ENCODE results near the gene AKR1C3.
"Not testable (repeated sequence)": the region's sequence is repeated elsewhere in the genome, so short reads cannot be mapped to it uniquely, and the experiment has no call there.

The AKR1C3 gene

DNA sequence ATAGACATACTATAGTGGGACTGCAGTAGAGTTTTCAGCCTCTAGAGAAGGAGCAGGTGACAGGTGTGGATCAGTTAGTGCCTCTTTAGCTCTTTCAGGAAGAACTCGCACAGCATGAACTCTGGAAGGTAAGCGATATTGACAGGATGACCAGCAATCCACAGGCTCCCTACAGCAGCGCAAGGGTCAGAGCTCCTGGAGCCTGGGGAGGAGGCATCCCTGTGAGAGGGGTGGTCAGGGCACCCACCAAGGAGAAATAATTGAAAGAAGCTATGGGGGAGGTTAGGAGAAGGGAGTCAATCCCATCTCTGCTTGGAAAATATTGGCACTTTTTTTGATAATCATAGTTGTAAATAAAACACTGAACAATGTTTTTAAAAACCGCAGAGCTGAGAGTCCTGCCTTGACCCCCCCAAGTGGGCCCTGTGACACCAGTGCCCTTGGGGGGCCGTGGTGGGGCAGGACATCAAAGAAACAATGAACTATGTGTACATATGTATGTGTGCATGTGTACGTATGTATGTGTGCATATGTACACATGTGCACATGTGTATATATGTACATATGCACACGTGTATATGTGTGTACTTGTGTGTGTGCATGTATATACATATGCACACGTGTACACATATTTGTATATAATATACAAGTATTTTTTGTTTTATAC, 13.8 kb downstream of the AKR1C3 start:
- DNase-seq (ENCODE audit: low spot score) = no peak
- TF ChIP-seq, protein P1, sequence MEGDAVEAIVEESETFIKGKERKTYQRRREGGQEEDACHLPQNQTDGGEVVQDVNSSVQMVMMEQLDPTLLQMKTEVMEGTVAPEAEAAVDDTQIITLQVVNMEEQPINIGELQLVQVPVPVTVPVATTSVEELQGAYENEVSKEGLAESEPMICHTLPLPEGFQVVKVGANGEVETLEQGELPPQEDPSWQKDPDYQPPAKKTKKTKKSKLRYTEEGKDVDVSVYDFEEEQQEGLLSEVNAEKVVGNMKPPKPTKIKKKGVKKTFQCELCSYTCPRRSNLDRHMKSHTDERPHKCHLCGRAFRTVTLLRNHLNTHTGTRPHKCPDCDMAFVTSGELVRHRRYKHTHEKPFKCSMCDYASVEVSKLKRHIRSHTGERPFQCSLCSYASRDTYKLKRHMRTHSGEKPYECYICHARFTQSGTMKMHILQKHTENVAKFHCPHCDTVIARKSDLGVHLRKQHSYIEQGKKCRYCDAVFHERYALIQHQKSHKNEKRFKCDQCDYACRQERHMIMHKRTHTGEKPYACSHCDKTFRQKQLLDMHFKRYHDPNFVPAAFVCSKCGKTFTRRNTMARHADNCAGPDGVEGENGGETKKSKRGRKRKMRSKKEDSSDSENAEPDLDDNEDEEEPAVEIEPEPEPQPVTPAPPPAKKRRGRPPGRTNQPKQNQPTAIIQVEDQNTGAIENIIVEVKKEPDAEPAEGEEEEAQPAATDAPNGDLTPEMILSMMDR (IDR thresholded peaks at IDR 0.05; ENCODE audit: extremely low read depth, missing control alignments) = no peak

DNA sequence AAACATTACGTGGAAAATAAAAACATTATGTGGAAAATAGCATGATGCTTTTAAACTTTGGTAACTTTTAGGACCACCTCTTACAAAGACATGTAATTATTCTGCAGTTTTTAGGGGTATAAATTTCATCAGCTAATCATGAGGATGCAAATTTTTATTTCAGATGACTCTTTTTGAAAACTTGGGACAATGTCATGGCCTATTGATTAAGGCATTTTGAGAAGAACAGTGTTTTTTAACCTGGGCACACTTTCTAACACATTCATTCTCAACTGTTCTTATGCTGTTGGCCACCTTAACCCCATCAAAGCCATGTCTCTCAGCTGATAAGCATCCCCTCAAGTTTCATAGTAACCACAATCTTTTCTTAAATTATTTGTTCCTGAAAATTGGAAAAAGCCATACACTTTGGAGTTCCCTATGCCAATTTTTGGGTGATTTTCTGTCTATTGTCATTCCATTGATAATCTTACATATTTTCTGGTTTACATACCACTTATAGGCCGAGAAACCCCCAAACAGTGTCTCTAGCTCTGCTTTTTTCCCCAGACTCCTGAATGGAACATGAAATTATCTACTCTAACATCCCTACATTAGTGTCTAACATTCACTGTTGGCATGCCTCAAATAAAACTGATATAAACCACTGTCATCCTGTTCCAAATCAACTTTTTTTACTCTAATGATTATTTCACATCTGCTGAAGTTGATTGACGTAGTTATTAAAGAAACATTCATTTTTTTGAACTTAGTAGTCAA, 14.6 kb downstream of the AKR1C3 start:
- DNase-seq (ENCODE audit: low spot score) = no peak
- TF ChIP-seq, protein P1 (IDR thresholded peaks at IDR 0.05; ENCODE audit: extremely low read depth, missing control alignments) = no peak

DNA sequence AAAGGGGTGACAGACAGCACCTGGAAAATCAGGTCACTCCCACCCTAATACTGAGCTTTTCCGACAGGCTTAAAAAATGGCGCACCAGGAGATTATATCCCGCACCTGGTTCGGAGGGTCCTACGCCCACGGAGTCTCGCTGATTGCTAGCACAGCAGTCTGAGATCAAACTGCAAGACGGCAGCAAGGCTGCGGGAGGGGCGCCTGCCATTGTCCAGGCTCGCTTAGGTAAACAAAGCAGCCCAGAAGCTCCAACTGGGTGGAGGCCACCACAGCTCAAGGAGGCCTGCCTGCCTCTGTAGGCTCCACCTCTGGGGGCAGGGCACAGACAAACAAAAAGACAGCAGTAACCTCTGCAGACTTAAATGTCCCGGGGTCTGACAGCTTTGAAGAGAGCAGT, 15.6 kb downstream of the AKR1C3 start:
- DNase-seq (ENCODE audit: low spot score) = not testable (repeated sequence)

DNA sequence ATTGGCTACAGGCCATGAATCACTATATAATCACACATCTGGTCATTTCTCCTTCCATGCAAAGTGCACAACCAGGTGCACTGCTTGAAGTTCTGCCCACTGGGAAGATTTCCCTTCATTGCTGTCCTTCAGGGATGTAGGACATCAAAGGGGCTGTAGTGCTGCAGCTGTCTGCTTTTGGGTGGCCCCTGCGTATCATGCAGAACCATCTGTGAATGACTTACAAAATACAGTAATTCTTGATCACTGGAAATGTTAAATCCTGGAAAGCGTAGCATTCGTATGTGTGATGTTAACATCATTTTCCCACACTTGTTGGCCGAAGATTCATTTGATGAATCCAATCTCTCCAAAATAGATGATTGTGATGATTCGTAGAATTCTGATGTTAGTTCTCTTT, 22.4 kb downstream of the AKR1C3 start:
- DNase-seq (ENCODE audit: low spot score) = no peak
- TF ChIP-seq, protein P1 (IDR thresholded peaks at IDR 0.05; ENCODE audit: extremely low read depth, missing control alignments) = no peak

DNA sequence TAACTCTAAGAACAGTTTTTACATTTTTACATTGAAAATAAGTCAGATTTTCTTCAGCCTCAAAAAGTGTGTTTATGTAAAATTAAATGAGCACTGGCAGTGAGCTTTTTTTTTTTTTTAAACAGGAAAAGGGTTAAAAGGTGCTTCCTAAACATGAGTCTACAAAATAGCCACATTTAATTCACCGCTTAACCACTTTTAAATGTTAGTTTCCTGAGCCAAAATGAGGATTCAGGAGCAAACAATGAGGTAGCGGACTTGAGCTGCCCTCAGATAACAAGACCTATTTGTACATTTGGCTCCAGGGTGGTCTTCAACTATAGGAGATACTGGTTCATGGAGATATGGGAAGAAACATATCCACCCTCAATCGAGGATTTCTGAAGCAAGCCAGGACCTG, 22.8 kb downstream of the AKR1C3 start:
- TF ChIP-seq, protein P1 (IDR thresholded peaks at IDR 0.05; ENCODE audit: extremely low read depth, missing control alignments) = no peak
- DNase-seq (ENCODE audit: low spot score) = no peak

DNA sequence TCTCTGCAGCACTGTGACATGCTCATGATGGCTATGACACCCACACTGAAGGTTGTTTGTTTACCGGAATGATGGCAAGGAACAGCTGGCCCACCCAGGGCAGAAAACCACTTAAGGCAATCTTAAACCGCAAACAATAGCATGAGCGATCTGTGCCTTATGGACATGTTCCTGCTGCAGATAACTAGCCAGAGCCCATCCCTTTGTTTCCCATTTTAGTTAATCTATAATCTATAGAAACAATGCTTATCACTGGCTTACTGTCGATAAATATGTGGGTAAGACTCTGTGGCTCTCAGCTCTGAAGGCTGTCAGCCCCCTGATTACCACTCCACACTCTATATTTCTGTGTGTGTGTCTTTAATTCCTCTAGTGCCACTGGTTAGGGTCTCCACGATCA, 25.8 kb downstream of the AKR1C3 start:
- DNase-seq (ENCODE audit: low spot score) = not testable (repeated sequence)

DNA sequence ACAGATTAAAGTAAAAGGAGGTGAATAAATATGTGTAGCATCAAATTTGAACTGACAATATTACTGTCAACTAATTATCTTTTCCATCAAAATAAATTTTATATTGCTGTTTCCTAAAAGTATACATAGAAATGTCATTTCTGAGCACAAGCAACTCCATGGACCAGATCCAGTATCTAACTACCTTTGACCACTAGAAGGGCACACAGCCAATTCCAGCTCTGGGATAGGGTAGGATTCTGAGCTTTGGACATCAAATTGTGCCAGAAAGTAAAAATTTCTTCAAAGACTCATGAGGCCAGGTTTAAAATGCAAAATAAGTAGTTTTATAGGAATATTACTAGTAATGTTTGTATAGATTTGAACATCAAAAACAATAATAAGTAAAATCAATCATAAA, 29.7 kb downstream of the AKR1C3 start:
- TF ChIP-seq, protein P1 (IDR thresholded peaks at IDR 0.05; ENCODE audit: extremely low read depth, missing control alignments) = no peak
- no peak for DNase-seq (ENCODE audit: low spot score)

DNA sequence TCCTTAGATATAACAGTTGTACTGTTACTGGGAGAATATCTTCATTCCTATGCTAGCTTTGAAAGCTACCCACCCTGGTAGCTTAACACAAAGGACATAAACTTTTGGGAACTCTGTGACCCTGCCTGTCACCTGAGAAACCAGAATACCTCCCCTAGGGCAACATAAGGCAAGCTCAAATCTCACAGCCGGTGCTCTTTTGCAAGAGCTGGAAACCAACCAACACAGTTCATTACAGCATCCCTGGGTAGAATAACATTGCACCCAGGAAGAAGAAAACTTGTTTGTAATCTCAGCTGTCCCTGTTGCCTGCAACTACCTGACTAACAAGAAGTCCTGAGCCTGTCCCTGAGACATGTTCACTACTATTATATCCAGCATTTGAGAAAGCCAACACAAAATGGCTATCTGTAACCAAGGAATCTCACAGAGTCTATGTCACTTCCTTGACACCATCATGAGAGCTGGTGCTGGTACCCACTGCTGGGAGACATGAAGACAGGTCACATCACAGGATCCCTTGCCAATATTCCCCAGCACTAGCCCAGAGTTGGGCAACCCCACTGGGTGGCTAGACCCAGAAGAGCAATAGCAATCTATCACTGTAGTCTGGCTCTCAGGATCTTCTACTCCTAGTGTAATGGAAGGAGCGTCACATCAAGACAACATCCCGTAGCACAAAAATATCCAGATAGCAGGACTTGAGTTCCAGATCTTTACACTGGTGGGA, 31.3 kb downstream of the AKR1C3 start:
- TF ChIP-seq, protein P1 (IDR thresholded peaks at IDR 0.05; ENCODE audit: extremely low read depth, missing control alignments) = no peak
- no peak for DNase-seq (ENCODE audit: low spot score)
